ENCODE measurements around the gene KBTBD8. TPM values are rescaled to one million over a fixed set of nuclear protein-coding genes. Genes with fewer than 3 reads are reported as not detected.
A peak's percentile ranks its signal among the peaks of the same experiment; 100 is the strongest.

Gene KBTBD8
- total RNA-seq, 1 donor from 2014 or later, result 1.6 TPM

DNA sequence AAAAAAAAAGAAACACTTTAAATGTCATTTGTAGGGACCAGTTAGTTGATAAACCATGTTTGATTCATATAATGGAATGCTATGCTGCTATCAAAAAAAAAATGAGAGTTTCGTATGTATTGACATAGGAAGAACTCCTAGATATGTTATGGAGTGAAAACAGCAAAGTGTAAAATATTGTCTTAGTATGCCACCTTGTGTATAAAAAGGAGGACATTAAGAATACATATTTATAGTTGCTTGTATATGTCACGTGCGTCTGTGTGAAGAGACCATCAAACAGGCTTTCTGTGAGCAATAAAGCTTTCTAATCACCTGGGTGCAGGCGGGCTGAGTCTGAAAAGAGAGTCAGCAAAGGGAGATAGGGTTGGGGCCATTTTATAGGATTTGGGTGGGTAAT lies 39.5 kb downstream of the KBTBD8 start:
- FAIRE-seq, result no peak
- no peaks in the 10 kb centered on the region for H3K27me3 ChIP-seq (ENCODE audit: control insufficient read depth, insufficient read depth, low read length)
- H3K4me3 ChIP-seq (ENCODE audit: low read depth, low read length), result no peak overlapping the region
- H3K36me3 ChIP-seq (ENCODE audit: control insufficient read depth, insufficient read depth, low read length), result no peaks in the 10 kb centered on the region
- TF ChIP-seq, protein P1, sequence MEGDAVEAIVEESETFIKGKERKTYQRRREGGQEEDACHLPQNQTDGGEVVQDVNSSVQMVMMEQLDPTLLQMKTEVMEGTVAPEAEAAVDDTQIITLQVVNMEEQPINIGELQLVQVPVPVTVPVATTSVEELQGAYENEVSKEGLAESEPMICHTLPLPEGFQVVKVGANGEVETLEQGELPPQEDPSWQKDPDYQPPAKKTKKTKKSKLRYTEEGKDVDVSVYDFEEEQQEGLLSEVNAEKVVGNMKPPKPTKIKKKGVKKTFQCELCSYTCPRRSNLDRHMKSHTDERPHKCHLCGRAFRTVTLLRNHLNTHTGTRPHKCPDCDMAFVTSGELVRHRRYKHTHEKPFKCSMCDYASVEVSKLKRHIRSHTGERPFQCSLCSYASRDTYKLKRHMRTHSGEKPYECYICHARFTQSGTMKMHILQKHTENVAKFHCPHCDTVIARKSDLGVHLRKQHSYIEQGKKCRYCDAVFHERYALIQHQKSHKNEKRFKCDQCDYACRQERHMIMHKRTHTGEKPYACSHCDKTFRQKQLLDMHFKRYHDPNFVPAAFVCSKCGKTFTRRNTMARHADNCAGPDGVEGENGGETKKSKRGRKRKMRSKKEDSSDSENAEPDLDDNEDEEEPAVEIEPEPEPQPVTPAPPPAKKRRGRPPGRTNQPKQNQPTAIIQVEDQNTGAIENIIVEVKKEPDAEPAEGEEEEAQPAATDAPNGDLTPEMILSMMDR (IDR thresholded peaks at IDR 0.05; ENCODE audit: insufficient read depth, low read length, severe bottlenecking), result no peak
- peak; percentile 30 for DNase-seq (ENCODE audit: low read depth)

DNA sequence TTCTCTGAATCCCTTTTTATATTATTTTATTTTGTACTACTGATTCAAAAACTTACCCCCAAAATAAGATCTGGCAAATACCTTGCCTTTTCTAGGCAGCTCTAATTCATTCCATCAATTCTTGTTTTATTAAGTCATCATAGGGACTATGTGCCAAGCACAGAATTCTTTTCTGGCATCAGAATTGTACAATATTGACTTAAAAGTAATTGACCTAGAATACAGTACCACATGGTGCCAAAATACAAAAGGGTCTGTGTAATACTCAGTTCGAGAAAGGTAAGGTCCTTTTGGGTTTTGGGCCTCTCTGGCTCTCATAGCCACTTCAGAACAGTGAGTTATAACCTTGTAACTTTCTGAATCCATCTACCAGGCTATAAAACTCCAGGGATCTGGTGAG lies 46.2 kb downstream of the KBTBD8 start:
- TF ChIP-seq, protein P1 (IDR thresholded peaks at IDR 0.05; ENCODE audit: insufficient read depth, low read length, severe bottlenecking), result no peak
- no peaks in the 10 kb centered on the region for H3K36me3 ChIP-seq (ENCODE audit: control insufficient read depth, insufficient read depth, low read length)
- no peak for FAIRE-seq
- H3K27me3 ChIP-seq (ENCODE audit: control insufficient read depth, insufficient read depth, low read length), result no peaks in the 10 kb centered on the region
- DNase-seq (ENCODE audit: low read depth), result no peak
- no peak overlapping the region for H3K4me3 ChIP-seq (ENCODE audit: low read depth, low read length)

DNA sequence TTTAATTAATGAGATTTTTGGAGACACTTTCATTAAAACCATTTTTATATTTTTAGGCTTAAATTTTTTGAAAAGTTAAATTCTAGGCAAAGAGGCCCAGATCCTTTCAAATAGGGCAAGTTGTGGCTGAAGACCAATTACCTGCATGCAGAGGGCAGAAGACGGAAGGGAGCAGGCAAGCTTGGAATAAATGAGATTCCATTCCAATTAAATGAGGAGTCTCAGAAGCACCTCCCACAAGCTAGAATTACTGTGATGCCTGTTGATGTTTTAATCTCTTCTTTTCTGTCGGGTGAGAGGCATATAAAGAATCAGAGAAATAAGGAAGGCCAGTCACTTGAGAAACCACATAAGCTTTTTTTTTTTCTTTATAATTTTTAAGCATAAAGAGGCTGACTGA lies 46.8 kb downstream of the KBTBD8 start:
- H3K27me3 ChIP-seq (ENCODE audit: control insufficient read depth, insufficient read depth, low read length), result no peaks in the 10 kb centered on the region
- DNase-seq (ENCODE audit: low read depth), result no peak
- H3K4me3 ChIP-seq (ENCODE audit: low read depth, low read length), result no peak overlapping the region
- H3K36me3 ChIP-seq (ENCODE audit: control insufficient read depth, insufficient read depth, low read length), result no peaks in the 10 kb centered on the region
- TF ChIP-seq, protein P1 (IDR thresholded peaks at IDR 0.05; ENCODE audit: insufficient read depth, low read length, severe bottlenecking), result no peak
- no peak for FAIRE-seq

DNA sequence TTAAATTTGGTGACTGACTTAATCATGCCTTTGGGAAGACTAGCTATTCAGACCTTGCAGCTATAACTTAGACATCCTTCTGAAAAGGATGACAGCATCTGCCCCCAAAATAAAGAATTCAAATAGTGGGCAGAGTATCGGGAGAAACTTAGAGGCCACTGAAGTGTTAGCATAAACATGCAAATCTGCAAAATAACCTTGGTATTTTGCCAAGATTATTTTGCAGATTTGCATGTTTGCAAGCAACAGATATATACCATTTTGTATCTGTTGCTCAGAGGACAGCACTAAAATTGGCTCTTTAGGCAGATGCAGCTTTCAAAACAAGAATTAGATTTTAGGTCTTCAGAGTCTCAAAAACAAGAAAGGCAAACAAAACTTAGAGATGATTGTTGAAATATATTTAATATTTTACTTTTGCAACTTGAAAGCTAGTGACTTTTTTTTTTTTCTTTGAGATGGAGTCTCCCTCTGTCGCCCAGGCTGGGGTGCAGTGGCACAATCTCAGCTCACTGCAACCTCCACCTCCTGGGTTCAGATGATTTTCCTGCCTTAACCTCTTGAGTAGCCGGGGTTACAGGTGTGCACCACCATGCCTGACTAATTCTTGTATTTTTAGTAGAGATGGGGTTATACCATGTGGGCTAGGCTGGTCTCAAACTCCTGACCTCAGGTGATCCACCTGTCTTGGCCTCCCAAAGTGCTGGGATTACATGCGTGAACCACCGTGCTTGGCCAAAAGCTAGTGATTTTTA lies 47.8 kb downstream of the KBTBD8 start:
- H3K36me3 ChIP-seq (ENCODE audit: control insufficient read depth, insufficient read depth, low read length), result no peaks in the 10 kb centered on the region
- FAIRE-seq, result no peak
- TF ChIP-seq, protein P1 (IDR thresholded peaks at IDR 0.05; ENCODE audit: insufficient read depth, low read length, severe bottlenecking), result no peak

DNA sequence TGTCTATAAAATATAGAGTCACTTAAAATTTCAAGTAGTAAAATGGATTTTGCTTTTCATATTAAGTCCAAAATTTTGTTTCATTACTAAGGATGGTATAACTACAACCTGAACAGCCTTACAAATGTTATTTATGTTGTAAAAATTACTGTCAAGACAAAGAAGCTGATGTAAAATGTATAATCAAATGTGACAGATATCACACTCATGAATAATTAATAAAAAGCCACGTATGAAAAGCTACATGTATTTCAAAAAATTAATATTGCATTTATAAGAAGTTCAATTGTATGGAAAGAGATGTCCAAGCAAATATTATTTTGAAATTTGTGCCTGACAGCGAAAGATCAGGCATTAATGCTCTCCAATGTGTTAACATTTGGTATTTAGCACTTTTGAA lies 48.9 kb downstream of the KBTBD8 start:
- no peak for FAIRE-seq
- no peak for DNase-seq (ENCODE audit: low read depth)
- Histone ChIP-seq H3K4me3 (ENCODE audit: low read depth, low read length) (no peak overlapping the region), H3K36me3 (ENCODE audit: control insufficient read depth, insufficient read depth, low read length) (no peaks in the 10 kb centered on the region), H3K27me3 (ENCODE audit: control insufficient read depth, insufficient read depth, low read length) (no peaks in the 10 kb centered on the region)
- TF ChIP-seq, protein P1 (IDR thresholded peaks at IDR 0.05; ENCODE audit: insufficient read depth, low read length, severe bottlenecking), result no peak

More for the DNA sequence above, 47.8 kb downstream of the KBTBD8 start:
- no peaks in the 10 kb centered on the region for H3K27me3 ChIP-seq (ENCODE audit: control insufficient read depth, insufficient read depth, low read length)
- no peak for DNase-seq (ENCODE audit: low read depth)
- H3K4me3 ChIP-seq (ENCODE audit: low read depth, low read length), result no peak overlapping the region

Measured in bronchial epithelial cell (primary cell).